Measurements from ENCODE around the gene AAR2.

GRCh38 chr20:36238760-36239159 lies 2.5 kb downstream of the AAR2 start:
- TF ChIP-seq CTCF (IDR thresholded peaks at IDR 0.05) (no peak), ZFX (IDR thresholded peaks at IDR 0.05; ENCODE audit: borderline replicate concordance) (no peak)
